Peyer's patch (tissue), 4 donors: ENCODE measurements around the gene HHIPL1.

ENCODE experiments used
- POLR2A ChIP-seq, 2 donors: fragments of 450-650 bp; IDR thresholded peaks; one replicate each; pipeline ENCODE4 v1.5.1; 2017; ENCODE audit warnings: antibody characterized with exemption in 2 of 2, mild to moderate bottlenecking in 2 of 2, moderate library complexity in 2 of 2
- TF ChIP-seq, protein P1 (sequence below), 6 experiments: fragments of 450-650 bp in 4 of 6; fragments of 200-600 bp in 2 of 6; sonication (generic) in 1 of 6; IDR thresholded peaks; one replicate each; pipeline ENCODE4 v1.5.1; 2017 to 2019; ENCODE audit warnings: antibody characterized with exemption in 6 of 6, mild to moderate bottlenecking in 3 of 6, moderate library complexity in 1 of 6

DNA sequence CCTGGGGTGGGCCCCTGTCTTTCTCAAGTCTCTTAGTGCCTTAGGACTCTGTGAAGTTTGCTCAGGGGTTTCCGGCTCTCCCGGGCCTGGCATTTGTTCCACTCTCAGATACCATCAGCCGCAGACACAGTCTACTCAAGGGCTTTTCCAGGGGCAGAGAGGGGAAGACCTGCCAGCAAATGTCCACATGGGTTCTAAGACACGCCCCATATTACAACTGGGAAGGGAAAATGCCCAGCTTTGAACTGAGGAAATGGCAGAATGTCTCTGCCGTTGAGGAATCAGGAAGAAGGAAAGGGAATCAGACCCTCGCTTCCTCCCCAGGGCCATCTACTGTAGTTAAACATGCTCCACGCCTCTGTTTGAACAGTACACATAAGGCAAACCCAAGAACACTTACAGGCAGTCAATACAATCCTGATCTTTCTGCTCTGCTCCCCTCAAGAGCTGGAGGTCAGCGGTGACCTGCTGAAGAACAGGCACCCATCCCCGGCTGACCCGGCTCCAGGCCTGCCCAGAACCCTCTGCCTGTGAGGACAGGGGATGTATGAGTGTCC lies 48.8 kb upstream of the HHIPL1 start:
- TF ChIP-seq, protein P1, sequence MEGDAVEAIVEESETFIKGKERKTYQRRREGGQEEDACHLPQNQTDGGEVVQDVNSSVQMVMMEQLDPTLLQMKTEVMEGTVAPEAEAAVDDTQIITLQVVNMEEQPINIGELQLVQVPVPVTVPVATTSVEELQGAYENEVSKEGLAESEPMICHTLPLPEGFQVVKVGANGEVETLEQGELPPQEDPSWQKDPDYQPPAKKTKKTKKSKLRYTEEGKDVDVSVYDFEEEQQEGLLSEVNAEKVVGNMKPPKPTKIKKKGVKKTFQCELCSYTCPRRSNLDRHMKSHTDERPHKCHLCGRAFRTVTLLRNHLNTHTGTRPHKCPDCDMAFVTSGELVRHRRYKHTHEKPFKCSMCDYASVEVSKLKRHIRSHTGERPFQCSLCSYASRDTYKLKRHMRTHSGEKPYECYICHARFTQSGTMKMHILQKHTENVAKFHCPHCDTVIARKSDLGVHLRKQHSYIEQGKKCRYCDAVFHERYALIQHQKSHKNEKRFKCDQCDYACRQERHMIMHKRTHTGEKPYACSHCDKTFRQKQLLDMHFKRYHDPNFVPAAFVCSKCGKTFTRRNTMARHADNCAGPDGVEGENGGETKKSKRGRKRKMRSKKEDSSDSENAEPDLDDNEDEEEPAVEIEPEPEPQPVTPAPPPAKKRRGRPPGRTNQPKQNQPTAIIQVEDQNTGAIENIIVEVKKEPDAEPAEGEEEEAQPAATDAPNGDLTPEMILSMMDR (IDR thresholded peaks at IDR 0.05), result no peak
- TF ChIP-seq POLR2A (IDR thresholded peaks at IDR 0.05), result no peak
